GM18907 (cell line): Measurements from ENCODE around the gene GRIA3.

Experiments
- ATAC-seq: cut with Tn5 transposase; IDR thresholded peaks from one replicate; pipeline ENCODE4 v1.9.1; 2021; ENCODE audit warnings: mild to moderate bottlenecking, moderate library complexity; ENCODE audit not compliant: unreplicated experiment

The GRIA3 gene

GRCh38 chrX:123184219-123184865 lies at the start of gene GRIA3:
TSS of gene GRIA3 (plus strand) at chrX:123184278. CDS start at chrX:123184536, 258 bp downstream.
- ATAC-seq: no peak

- no peak for ATAC-seq
These were observed 45.6 kb upstream of the GRIA3 start for GRCh38 chrX:123138473-123138872.

GRCh38 chrX:123140454-123140853 lies 43.6 kb upstream of the GRIA3 start:
- ATAC-seq: no peak

GRCh38 chrX:123140904-123141303 lies 43.2 kb upstream of the GRIA3 start:
- no peak for ATAC-seq

GRCh38 chrX:123153846-123154335 lies 30.2 kb upstream of the GRIA3 start:
- ATAC-seq: no peak

- ATAC-seq: no peak
These were observed 28.8 kb upstream of the GRIA3 start for GRCh38 chrX:123155327-123155726.

- no peak for ATAC-seq
These were observed 26.5 kb upstream of the GRIA3 start for GRCh38 chrX:123157586-123157985.

GRCh38 chrX:123159403-123159802 lies 24.7 kb upstream of the GRIA3 start:
- ATAC-seq: no peak

GRCh38 chrX:123167621-123168020 lies 16.5 kb upstream of the GRIA3 start:
- ATAC-seq: no peak

- no peak for ATAC-seq
These were observed 14.7 kb upstream of the GRIA3 start for GRCh38 chrX:123169247-123169901.

GRCh38 chrX:123170546-123170945 lies 13.5 kb upstream of the GRIA3 start:
- ATAC-seq: no peak

- no peak for ATAC-seq
These were observed 12.3 kb upstream of the GRIA3 start for GRCh38 chrX:123171781-123172180.

- ATAC-seq: no peak
These were observed 11.2 kb upstream of the GRIA3 start for GRCh38 chrX:123172869-123173268.

GRCh38 chrX:123173833-123174232 lies 10.2 kb upstream of the GRIA3 start:
- no peak for ATAC-seq

- ATAC-seq: no peak
These were observed 8.5 kb upstream of the GRIA3 start for GRCh38 chrX:123175366-123176122.

GRCh38 chrX:123181233-123181914 lies 2.7 kb upstream of the GRIA3 start:
- ATAC-seq: no peak

GRCh38 chrX:123184866-123185276 lies 793 bp downstream of the GRIA3 start:
- ATAC-seq: no peak

GRCh38 chrX:123185721-123186120 lies 1.6 kb downstream of the GRIA3 start:
- no peak for ATAC-seq

- ATAC-seq: no peak
These were observed 2.7 kb downstream of the GRIA3 start for GRCh38 chrX:123186801-123187200.

GRCh38 chrX:123188081-123188480 lies 4.0 kb downstream of the GRIA3 start:
- no peak for ATAC-seq

- no peak for ATAC-seq
These were observed 5.3 kb downstream of the GRIA3 start for GRCh38 chrX:123189338-123189737.
